NCI-H69 (cell line): ENCODE measurements around the gene RAB38.

ENCODE experiments used
- DNase-seq: peaks from one replicate; lab custom pipeline; 2025; lab: John Stamatoyannopoulos, UW

Gene RAB38

GRCh38 chr11:88103337-88104206, 71.7 kb downstream of the RAB38 start:
- peak; percentile 90 for DNase-seq

GRCh38 chr11:88102598-88102934, 72.7 kb downstream of the RAB38 start:
- no peak for DNase-seq

GRCh38 chr11:88101881-88102597, 73.2 kb downstream of the RAB38 start:
- DNase-seq = no peak

GRCh38 chr11:88100151-88100550, 75.1 kb downstream of the RAB38 start:
- DNase-seq = no peak

GRCh38 chr11:88098289-88098688, 77.0 kb downstream of the RAB38 start:
- no peak for DNase-seq

- no peak for DNase-seq
Measured at GRCh38 chr11:88089134-88089533, 86.1 kb downstream of the RAB38 start.

GRCh38 chr11:88087337-88087736, 87.9 kb downstream of the RAB38 start:
- DNase-seq = no peak

- no peak for DNase-seq
Measured at GRCh38 chr11:88086297-88086696, 88.9 kb downstream of the RAB38 start.

GRCh38 chr11:88070437-88070836, 104.8 kb downstream of the RAB38 start:
- no peak for DNase-seq

GRCh38 chr11:88068848-88069554, 106.2 kb downstream of the RAB38 start:
- DNase-seq = no peak

GRCh38 chr11:88066090-88066489, 109.2 kb downstream of the RAB38 start:
- DNase-seq = no peak

GRCh38 chr11:88064097-88064705, 111.0 kb downstream of the RAB38 start:
- DNase-seq = no peak
